Measurements from ENCODE around the gene PIP4K2B. TPM values are rescaled to one million over a fixed set of nuclear protein-coding genes. Genes with fewer than 3 reads are reported as not detected.

Gene PIP4K2B
- total and polyA plus RNA-seq, 9 of the 15 experiments (the other 6 are each of a cell fraction or from before 2014, with no cell fraction given): 3.7 to 29.9 (median 23.0) TPM

DNA sequence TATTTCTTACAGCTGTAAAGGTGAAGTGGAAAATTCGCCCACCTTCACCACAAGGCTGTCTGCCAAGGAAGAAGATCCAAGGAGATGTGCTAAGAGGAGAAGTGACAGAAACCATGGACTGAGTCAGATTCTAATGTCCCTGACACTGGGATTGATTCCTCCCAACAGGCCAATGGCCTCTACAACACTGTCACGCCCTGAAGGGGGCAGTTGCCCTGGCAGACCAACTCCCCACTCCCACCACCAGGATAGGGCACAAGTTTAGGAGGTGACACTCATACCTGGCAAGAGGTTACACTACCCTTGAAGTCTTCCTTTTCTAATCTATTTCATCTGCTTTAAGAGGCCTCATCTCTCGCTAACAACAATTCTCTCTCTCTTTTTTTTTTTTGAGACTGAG is 16.1 kb downstream of the PIP4K2B start:
- no TSS peak for BruUV-seq (replicated peaks)
- 85% methylated on average over 3 of the region's 3 CpGs for WGBS (ENCODE audit: insufficient coverage, low coverage, missing lambda C conversion rate)
- Histone ChIP-seq H3K4me1 (replicated peaks in 1 of 2; ENCODE audit: control insufficient read depth in 2 of 2, insufficient read depth in 2 of 2, low read length in 2 of 2) (no peaks in the 10 kb centered on the region), H3K27me3 (ENCODE audit: control insufficient read depth in 2 of 2, insufficient read depth in 2 of 2, low read length in 2 of 2) (no peaks in the 10 kb centered on the region), H3K9me1 (ENCODE audit: control insufficient read depth, insufficient read depth, low read length) (no peaks in the 10 kb centered on the region), H3K36me3 (ENCODE audit: control insufficient read depth, insufficient read depth, low read length) (peaks cover 76% of the 10 kb centered on the region), H2AFZ (ENCODE audit: low read depth, low read length) (no peak overlapping the region), H4K20me1 (replicated peaks; ENCODE audit: control insufficient read depth, insufficient read depth, low read length) (no peaks in the 10 kb centered on the region), H3K4me3 (no peak overlapping the region), H3K9ac (ENCODE audit: insufficient read depth in 1 of 2, low read depth in 2 of 2, low read length in 2 of 2) (no peak overlapping the region), H3K4me2 (ENCODE audit: insufficient read depth, low read length) (no peak overlapping the region), H3K9me3 (replicated peaks; ENCODE audit: control insufficient read depth, insufficient read depth, low read depth, low read length) (no peaks in the 10 kb centered on the region), H3K27ac (ENCODE audit: extremely low read depth, low read depth, low read length) (no peak overlapping the region), H3K79me2 (ENCODE audit: control insufficient read depth, insufficient read depth, low read length) (no peaks in the 10 kb centered on the region)
- CTCF ChIA-PET (ENCODE audit: low intra/inter-chr PET ratio): no interaction called here
- intact Hi-C loops (cut with micrococcal nuclease) (no loop called here), in situ Hi-C loops (cut with MboI) (no loop called here)
- TF ChIP-seq MED1 (CRISPR knock-in tag; IDR thresholded peaks at IDR 0.05; ENCODE audit: borderline replicate concordance) (no peak), MIER1 (IDR thresholded peaks at IDR 0.05; ENCODE audit: low read depth) (no peak), CAMTA2 (CRISPR knock-in tag; conservative IDR thresholded peaks at IDR 0.05) (no peak), PCBP1 (IDR thresholded peaks at IDR 0.05; ENCODE audit: low read depth, low read length, poor library complexity, severe bottlenecking) (no peak), ZNF174 (CRISPR knock-in tag; IDR thresholded peaks at IDR 0.05) (no peak)
- TF ChIP-seq, protein P1, sequence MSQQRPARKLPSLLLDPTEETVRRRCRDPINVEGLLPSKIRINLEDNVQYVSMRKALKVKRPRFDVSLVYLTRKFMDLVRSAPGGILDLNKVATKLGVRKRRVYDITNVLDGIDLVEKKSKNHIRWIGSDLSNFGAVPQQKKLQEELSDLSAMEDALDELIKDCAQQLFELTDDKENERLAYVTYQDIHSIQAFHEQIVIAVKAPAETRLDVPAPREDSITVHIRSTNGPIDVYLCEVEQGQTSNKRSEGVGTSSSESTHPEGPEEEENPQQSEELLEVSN (IDR thresholded peaks at IDR 0.05; ENCODE audit: borderline replicate concordance in 1 of 2, extremely low read depth in 1 of 2, insufficient read depth in 1 of 2, insufficient read length in 1 of 2, low read depth in 1 of 2, low read length in 1 of 2, poor library complexity in 1 of 2, severe bottlenecking in 1 of 2): no peak
- DNase-seq (ENCODE audit: extremely low read depth in 1 of 4, low spot score in 3 of 4) (no peak), ATAC-seq (no peak), FAIRE-seq (no peak)
- POLR2A ChIA-PET: no interaction called here
